ENCODE results near the gene IL17RB.

IL17RB gene

GRCh38 chr3:53837331-53837730 lies 9.0 kb upstream of the IL17RB start:
- no peak for TF ChIP-seq CTCF (IDR thresholded peaks at IDR 0.05; ENCODE audit: insufficient read depth, missing control alignments)
- DNase-seq (ENCODE audit: insufficient read length, low spot score) = no peak
- FAIRE-seq = no peak

- FAIRE-seq = no peak
- DNase-seq (ENCODE audit: insufficient read length, low spot score) = no peak
- no peak for TF ChIP-seq CTCF (IDR thresholded peaks at IDR 0.05; ENCODE audit: insufficient read depth, missing control alignments)
These were observed 5.1 kb upstream of the IL17RB start for GRCh38 chr3:53841296-53841695.

GRCh38 chr3:53842436-53843194 lies 3.8 kb upstream of the IL17RB start:
- DNase-seq (ENCODE audit: insufficient read length, low spot score) (no peak), FAIRE-seq (no peak)
- no peak for TF ChIP-seq CTCF (IDR thresholded peaks at IDR 0.05; ENCODE audit: insufficient read depth, missing control alignments)

GRCh38 chr3:53843195-53844177 lies 2.9 kb upstream of the IL17RB start:
- FAIRE-seq = no peak
- TF ChIP-seq CTCF (IDR thresholded peaks at IDR 0.05; ENCODE audit: insufficient read depth, missing control alignments) = no peak
- DNase-seq (ENCODE audit: insufficient read length, low spot score) = no peak

- no peak for TF ChIP-seq CTCF (IDR thresholded peaks at IDR 0.05; ENCODE audit: insufficient read depth, missing control alignments)
- no peak for FAIRE-seq
- DNase-seq (ENCODE audit: insufficient read length, low spot score) = no peak
These were observed 1.9 kb upstream of the IL17RB start for GRCh38 chr3:53844262-53845102.

- DNase-seq (ENCODE audit: insufficient read length, low spot score) = no peak
- TF ChIP-seq CTCF (IDR thresholded peaks at IDR 0.05; ENCODE audit: insufficient read depth, missing control alignments) = no peak
- no peak for FAIRE-seq
These were observed 1.1 kb upstream of the IL17RB start for GRCh38 chr3:53845103-53845880.

Measured in D721Med (cell line).